Prostate gland (tissue), 2 donors: ENCODE measurements around the gene CCDC91.

Source experiments
- CTCF ChIP-seq, 4 experiments: fragments of 200-600 bp in 2 of 4; fragments of 450-650 bp in 2 of 4; sonication (generic) in 2 of 4; IDR thresholded peaks; 1 replicate in 3 of 4; 2 replicates in 1 of 4; pipeline ENCODE4 v1.5.1; 2016 to 2019; ENCODE audit warnings: antibody characterized with exemption in 4 of 4, mild to moderate bottlenecking in 2 of 4, moderate library complexity in 2 of 4
- POLR2A ChIP-seq: fragments of 450-650 bp; IDR thresholded peaks from one replicate; pipeline ENCODE4 v1.6.1; 2016; ENCODE audit warnings: antibody characterized with exemption, mild to moderate bottlenecking

GRCh38 chr12:28537474-28537873 is 347.2 kb downstream of the CCDC91 start:
- TF ChIP-seq CTCF (IDR thresholded peaks at IDR 0.05): no peak
- no peak for TF ChIP-seq POLR2A
